Neural crest cell (in vitro differentiated cells): Measurements from ENCODE around the gene EEF1A2. TPM values are rescaled to one million over a fixed set of nuclear protein-coding genes. Genes with fewer than 3 reads are reported as not detected.

ENCODE experiments used
- DNase-seq: peaks from one replicate; pipeline ENCODE4 v3.0.0; 2021; ENCODE audit warnings: low read depth, mixed read lengths, low spot score
- H3K27ac Mint-ChIP-seq: one replicate; pipeline ENCODE4 v1.8.0; 2021; ENCODE audit warnings: mild to moderate bottlenecking, mixed read lengths; ENCODE audit not compliant: unreplicated experiment
- H3K27me3 Mint-ChIP-seq: 2 replicates; pipeline ENCODE4 v1.8.0; 2021; ENCODE audit warnings: low read depth, mild to moderate bottlenecking, mixed read lengths
- H3K36me3 Mint-ChIP-seq: 2 replicates; pipeline ENCODE4 v1.8.0; 2021; ENCODE audit warnings: low read depth, mild to moderate bottlenecking, mixed read lengths
- H3K4me1 Mint-ChIP-seq: 2 replicates; pipeline ENCODE4 v1.8.0; 2021; ENCODE audit warnings: mixed read lengths
- H3K4me3 Mint-ChIP-seq: one replicate; pipeline ENCODE4 v1.8.0; 2021; ENCODE audit warnings: mild to moderate bottlenecking, mixed read lengths
- H3K9me3 Mint-ChIP-seq: 2 replicates; pipeline ENCODE4 v1.8.0; 2021; ENCODE audit warnings: mixed read lengths
- CTCF ChIP-seq: fragments of 200-600 bp; sonication (generic); conservative IDR thresholded peaks from 2 replicates; pipeline ENCODE4 v1.5.0; 2021; ENCODE audit warnings: antibody characterized with exemption, mild to moderate bottlenecking
- total RNA-seq: library from RNA; stranded (reverse); gene quantifications from 2 replicates; pipeline ENCODE4 v1.2.1, GENCODE V29; 2021

Gene EEF1A2
- total RNA-seq, 1 donor from 2014 or later, result 4.6 TPM

- no peak for TF ChIP-seq CTCF
- no peak overlapping the region for H3K4me3 Mint-ChIP-seq
- no peaks in the 10 kb centered on the region for H3K4me1 Mint-ChIP-seq
- no peak overlapping the region for H3K27ac Mint-ChIP-seq
- no peaks in the 10 kb centered on the region for H3K36me3 Mint-ChIP-seq
- no peaks in the 10 kb centered on the region for H3K9me3 Mint-ChIP-seq
- H3K27me3 Mint-ChIP-seq, result no peaks in the 10 kb centered on the region
- no peak for DNase-seq
These were observed 43.8 kb upstream of the EEF1A2 start for GRCh38 chr20:63542696-63543095.

- Mint-ChIP-seq H3K36me3 (no peaks in the 10 kb centered on the region), H3K27me3 (no peaks in the 10 kb centered on the region), H3K4me3 (no peak overlapping the region), H3K9me3 (no peaks in the 10 kb centered on the region), H3K27ac (no peak overlapping the region), H3K4me1 (no peaks in the 10 kb centered on the region)
- TF ChIP-seq CTCF, result no peak
- no peak for DNase-seq
These were observed 43.2 kb upstream of the EEF1A2 start for GRCh38 chr20:63542031-63542559.

GRCh38 chr20:63541371-63541770 is 42.5 kb upstream of the EEF1A2 start:
- H3K36me3 Mint-ChIP-seq, result no peaks in the 10 kb centered on the region
- no peak overlapping the region for H3K27ac Mint-ChIP-seq
- H3K4me1 Mint-ChIP-seq, result peaks cover 1% of the 10 kb centered on the region
- no peak for DNase-seq
- no peaks in the 10 kb centered on the region for H3K27me3 Mint-ChIP-seq
- TF ChIP-seq CTCF, result no peak
- H3K4me3 Mint-ChIP-seq, result no peak overlapping the region
- no peaks in the 10 kb centered on the region for H3K9me3 Mint-ChIP-seq

GRCh38 chr20:63540417-63541186 is 41.7 kb upstream of the EEF1A2 start:
- H3K9me3 Mint-ChIP-seq, result no peaks in the 10 kb centered on the region
- H3K27ac Mint-ChIP-seq, result no peak overlapping the region

More at GRCh38 chr20:63540417-63541186, 41.7 kb upstream of the EEF1A2 start:
- no peak for DNase-seq
- H3K36me3 Mint-ChIP-seq, result no peaks in the 10 kb centered on the region
- TF ChIP-seq CTCF, result no peak
- no peaks in the 10 kb centered on the region for H3K27me3 Mint-ChIP-seq
- no peak overlapping the region for H3K4me3 Mint-ChIP-seq
- peaks cover 3% of the 10 kb centered on the region for H3K4me1 Mint-ChIP-seq
